ENCODE data around the gene ARAP2.

Gene ARAP2

GRCh38 chr4:36082817-36083216, 161.5 kb downstream of the ARAP2 start:
- no peak for TF ChIP-seq CTCF (IDR thresholded peaks at IDR 0.05; ENCODE audit: extremely low read depth, missing control alignments)

GRCh38 chr4:36081185-36081584, 163.1 kb downstream of the ARAP2 start:
- no peak for TF ChIP-seq CTCF (IDR thresholded peaks at IDR 0.05; ENCODE audit: extremely low read depth, missing control alignments)

More at GRCh38 chr4:36082817-36083216, 161.5 kb downstream of the ARAP2 start:
- DNase-seq (ENCODE audit: low spot score): no peak

GRCh38 chr4:36079666-36080065, 164.6 kb downstream of the ARAP2 start:
- no peak for TF ChIP-seq CTCF (IDR thresholded peaks at IDR 0.05; ENCODE audit: extremely low read depth, missing control alignments)
- DNase-seq (ENCODE audit: low spot score): no peak

More at GRCh38 chr4:36081185-36081584, 163.1 kb downstream of the ARAP2 start:
- peak; percentile 51 for DNase-seq (ENCODE audit: low spot score)

- no peak for TF ChIP-seq CTCF (IDR thresholded peaks at IDR 0.05; ENCODE audit: extremely low read depth, missing control alignments)
- DNase-seq (ENCODE audit: low spot score): no peak
These were observed 166.0 kb downstream of the ARAP2 start for GRCh38 chr4:36078319-36078718.

GRCh38 chr4:36072529-36072928, 171.8 kb downstream of the ARAP2 start:
- TF ChIP-seq CTCF (IDR thresholded peaks at IDR 0.05; ENCODE audit: extremely low read depth, missing control alignments): no peak
- no peak for DNase-seq (ENCODE audit: low spot score)

GRCh38 chr4:36067116-36067515, 177.2 kb downstream of the ARAP2 start:
- DNase-seq (ENCODE audit: low spot score): no peak
- no peak for TF ChIP-seq CTCF (IDR thresholded peaks at IDR 0.05; ENCODE audit: extremely low read depth, missing control alignments)

- no peak for TF ChIP-seq CTCF (IDR thresholded peaks at IDR 0.05; ENCODE audit: extremely low read depth, missing control alignments)
These were observed 178.9 kb downstream of the ARAP2 start for GRCh38 chr4:36065274-36065871.

More at GRCh38 chr4:36065274-36065871, 178.9 kb downstream of the ARAP2 start:
- DNase-seq (ENCODE audit: low spot score): no peak
